ENCODE results near the gene UBE2D3.

The UBE2D3 gene

GRCh38 chr4:102754044-102754443 lies 73.3 kb downstream of the UBE2D3 start:
- DNase-seq (ENCODE audit: low spot score) = no peak

- no peak for DNase-seq (ENCODE audit: low spot score)
These were observed 75.4 kb downstream of the UBE2D3 start for GRCh38 chr4:102751941-102752340.

Data from COLO829 (cell line).